BE2C (cell line): Measurements from ENCODE around the gene SUPT4H1.

Experiments
- DNase-seq: peaks from one replicate; pipeline ENCODE4 v3.0.0-alpha.2; 2020
- H3K27me3 ChIP-seq: fragments of 250-450 bp; sonication (Bioruptor Pico); 2 replicates; pipeline ENCODE4 v1.5.1; 2020; ENCODE audit warnings: mild to moderate bottlenecking
- H3K36me3 ChIP-seq: fragments of 250-450 bp; sonication (Bioruptor Pico); 2 replicates; pipeline ENCODE4 v1.5.1; 2020; ENCODE audit warnings: mild to moderate bottlenecking
- H3K4me1 ChIP-seq: fragments of 250-450 bp; sonication (Bioruptor Pico); 2 replicates; pipeline ENCODE4 v1.5.1; 2020
- H3K4me3 ChIP-seq: 2 replicates; pipeline ENCODE4 v1.5.1; 2011; ENCODE audit warnings: low read depth, low read length
- H3K9me3 ChIP-seq: fragments of 250-450 bp; sonication (Bioruptor Pico); 2 replicates; pipeline ENCODE4 v1.5.1; 2020
- TF ChIP-seq, protein P1 (sequence below): IDR thresholded peaks from 2 replicates; pipeline ENCODE4 v1.5.1; 2012; ENCODE audit warnings: mild to moderate bottlenecking, low read depth, low read length

The SUPT4H1 gene

DNA sequence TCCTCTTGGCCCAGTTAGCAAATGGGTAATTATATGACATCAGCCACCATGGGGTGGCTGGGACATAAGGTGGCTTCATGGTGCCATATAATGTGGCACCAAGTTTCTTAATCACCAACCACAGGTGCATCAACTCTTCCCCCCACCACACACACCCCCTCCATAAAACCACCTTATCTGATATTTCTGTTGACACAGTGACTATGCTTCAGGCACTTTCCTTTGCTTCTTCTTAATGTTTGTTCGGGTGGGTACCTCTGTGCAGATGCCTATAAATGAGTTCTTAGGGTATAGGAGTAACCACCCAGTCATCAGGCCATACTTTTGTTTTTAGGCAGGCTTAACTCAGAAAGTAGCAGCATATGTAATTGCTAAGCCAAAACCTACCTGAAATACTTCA lies 35.8 kb upstream of the SUPT4H1 start:
- Histone ChIP-seq H3K4me3 (no peak overlapping the region), H3K9me3 (no peaks in the 10 kb centered on the region), H3K27me3 (peaks cover 84% of the 10 kb centered on the region), H3K36me3 (no peaks in the 10 kb centered on the region), H3K4me1 (peaks cover 3% of the 10 kb centered on the region; the same call in 1 of the 2 replicates)
- TF ChIP-seq, protein P1, sequence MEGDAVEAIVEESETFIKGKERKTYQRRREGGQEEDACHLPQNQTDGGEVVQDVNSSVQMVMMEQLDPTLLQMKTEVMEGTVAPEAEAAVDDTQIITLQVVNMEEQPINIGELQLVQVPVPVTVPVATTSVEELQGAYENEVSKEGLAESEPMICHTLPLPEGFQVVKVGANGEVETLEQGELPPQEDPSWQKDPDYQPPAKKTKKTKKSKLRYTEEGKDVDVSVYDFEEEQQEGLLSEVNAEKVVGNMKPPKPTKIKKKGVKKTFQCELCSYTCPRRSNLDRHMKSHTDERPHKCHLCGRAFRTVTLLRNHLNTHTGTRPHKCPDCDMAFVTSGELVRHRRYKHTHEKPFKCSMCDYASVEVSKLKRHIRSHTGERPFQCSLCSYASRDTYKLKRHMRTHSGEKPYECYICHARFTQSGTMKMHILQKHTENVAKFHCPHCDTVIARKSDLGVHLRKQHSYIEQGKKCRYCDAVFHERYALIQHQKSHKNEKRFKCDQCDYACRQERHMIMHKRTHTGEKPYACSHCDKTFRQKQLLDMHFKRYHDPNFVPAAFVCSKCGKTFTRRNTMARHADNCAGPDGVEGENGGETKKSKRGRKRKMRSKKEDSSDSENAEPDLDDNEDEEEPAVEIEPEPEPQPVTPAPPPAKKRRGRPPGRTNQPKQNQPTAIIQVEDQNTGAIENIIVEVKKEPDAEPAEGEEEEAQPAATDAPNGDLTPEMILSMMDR = no peak
- DNase-seq = no peak

DNA sequence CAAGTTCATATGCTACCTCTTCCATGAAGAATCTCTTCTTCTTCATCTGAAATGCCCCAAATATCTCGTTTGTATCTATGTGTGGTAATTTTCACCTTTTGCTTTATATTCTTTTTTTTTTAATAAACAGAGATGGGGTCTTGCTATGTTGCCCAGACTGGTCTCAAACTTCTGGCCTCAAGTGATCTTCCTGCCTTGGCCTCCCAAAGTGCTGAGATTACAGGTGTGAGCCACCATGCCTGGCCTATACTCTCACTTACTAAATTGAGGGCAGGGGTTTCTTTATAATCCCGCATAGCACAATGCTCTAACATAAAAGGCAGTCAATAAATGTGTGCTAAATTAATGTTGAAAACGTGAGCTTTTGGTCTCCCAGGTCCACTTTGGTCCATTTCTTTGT lies 34.7 kb upstream of the SUPT4H1 start:
- TF ChIP-seq, protein P1 = no peak
- DNase-seq = no peak
- Histone ChIP-seq H3K4me3 (no peak overlapping the region), H3K4me1 (peaks cover 3% of the 10 kb centered on the region; the same call in 1 of the 2 replicates), H3K9me3 (no peaks in the 10 kb centered on the region), H3K27me3 (peaks cover 85% of the 10 kb centered on the region), H3K36me3 (no peaks in the 10 kb centered on the region)

DNA sequence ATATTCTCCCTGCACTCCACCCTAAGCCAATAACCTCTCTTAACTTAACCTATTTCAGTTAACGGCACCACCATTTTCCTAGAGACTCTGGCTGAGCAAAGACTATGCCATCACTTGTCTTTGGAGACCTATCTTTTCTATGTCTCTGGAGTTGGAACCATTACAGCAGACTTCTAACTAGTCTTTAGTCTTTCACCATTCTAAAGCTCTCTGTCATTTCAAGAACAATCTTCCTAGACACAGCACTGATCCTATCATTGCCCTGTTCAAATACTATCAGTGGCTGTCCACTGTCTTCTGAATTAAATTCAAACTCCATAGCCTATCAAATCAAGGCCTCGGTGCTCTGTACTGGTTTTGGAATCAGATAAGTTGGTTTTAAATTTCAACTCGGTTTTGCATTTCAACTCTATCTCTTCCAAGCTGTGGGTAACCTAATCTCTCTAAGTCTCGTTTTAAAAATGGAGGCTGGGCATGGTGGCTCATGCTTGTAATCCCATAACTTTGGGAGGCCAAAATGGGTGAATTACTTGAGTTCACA lies 33.4 kb upstream of the SUPT4H1 start:
- TF ChIP-seq, protein P1 = no peak
- no peaks in the 10 kb centered on the region for H3K36me3 ChIP-seq
- H3K27me3 ChIP-seq = peaks cover 82% of the 10 kb centered on the region
- no peak overlapping the region for H3K4me3 ChIP-seq
- no peak for DNase-seq
- H3K4me1 ChIP-seq = no peaks in the 10 kb centered on the region
- no peaks in the 10 kb centered on the region for H3K9me3 ChIP-seq

DNA sequence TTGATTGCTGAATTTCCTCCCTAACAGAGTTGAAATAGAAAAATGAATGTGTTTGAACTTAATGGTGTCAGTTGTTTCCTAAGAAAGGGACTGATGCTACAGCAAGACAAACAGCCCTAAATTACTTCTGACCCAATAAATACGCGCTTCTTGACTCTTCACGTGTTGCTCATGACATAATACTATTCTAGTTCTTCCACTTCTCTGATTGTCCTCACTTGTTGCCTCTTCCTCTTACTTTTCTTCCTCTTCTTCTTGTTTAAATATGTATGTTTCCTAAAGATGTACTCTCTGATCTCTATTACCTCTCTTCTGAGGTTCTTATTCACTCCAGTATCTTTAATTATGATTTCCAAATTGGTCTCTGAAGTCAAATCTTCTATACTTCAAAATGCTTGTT lies 32.9 kb upstream of the SUPT4H1 start:
- Histone ChIP-seq H3K9me3 (no peaks in the 10 kb centered on the region), H3K4me1 (no peaks in the 10 kb centered on the region), H3K27me3 (peaks cover 77% of the 10 kb centered on the region), H3K36me3 (no peaks in the 10 kb centered on the region), H3K4me3 (no peak overlapping the region)
- TF ChIP-seq, protein P1 = no peak
- no peak for DNase-seq

DNA sequence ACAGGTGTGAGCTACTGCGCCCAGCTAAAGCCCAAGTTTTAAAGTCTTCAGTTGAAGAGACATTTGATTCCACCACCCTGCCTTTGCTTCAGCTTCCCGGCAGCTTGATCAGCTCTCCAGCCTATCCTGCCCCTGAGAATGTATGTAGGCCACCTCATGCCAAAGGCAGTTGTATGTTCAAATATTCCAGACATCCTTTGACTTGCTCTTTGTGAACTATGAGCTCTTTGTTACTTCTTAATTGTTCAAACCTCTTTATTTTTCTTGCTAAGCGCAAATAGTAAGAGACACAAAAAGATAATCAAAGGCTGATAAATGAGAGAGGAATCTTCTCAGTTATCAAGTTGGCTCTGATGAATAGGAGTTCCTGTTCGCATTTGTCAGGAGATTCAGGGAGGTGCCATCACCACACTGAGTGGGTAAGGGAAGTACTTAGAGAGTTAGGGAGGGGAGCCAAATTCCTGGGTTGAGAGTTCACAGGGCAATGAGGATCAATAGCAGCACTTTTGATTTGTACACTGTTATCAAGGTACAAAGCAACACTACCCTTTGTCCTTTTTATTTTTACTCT lies 32.0 kb upstream of the SUPT4H1 start:
- TF ChIP-seq, protein P1 = no peak
- H3K4me1 ChIP-seq = no peaks in the 10 kb centered on the region
- no peak overlapping the region for H3K4me3 ChIP-seq
- H3K36me3 ChIP-seq = no peaks in the 10 kb centered on the region
- no peak for DNase-seq
- H3K27me3 ChIP-seq = peaks cover 72% of the 10 kb centered on the region
- no peaks in the 10 kb centered on the region for H3K9me3 ChIP-seq

DNA sequence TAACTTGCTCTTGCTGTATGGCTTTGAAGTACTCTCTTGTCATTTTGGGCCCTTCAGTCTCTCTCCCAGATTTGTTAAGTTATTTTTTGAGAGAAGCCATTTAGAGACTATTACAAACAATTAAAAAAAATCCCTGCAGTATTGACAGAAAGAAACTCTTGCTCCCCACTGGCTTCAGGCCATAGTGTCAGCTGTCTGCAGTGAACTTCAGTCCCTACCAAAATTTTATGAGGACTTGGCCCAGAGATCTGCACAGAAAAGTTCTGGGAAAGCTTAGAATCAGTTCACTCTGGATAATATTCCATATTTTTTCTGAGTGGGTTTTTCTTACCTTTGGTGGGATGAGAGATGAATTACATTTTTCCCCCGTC lies 30.9 kb upstream of the SUPT4H1 start:
- Histone ChIP-seq H3K36me3 (no peaks in the 10 kb centered on the region), H3K4me3 (no peak overlapping the region), H3K27me3 (peaks cover 71% of the 10 kb centered on the region), H3K9me3 (no peaks in the 10 kb centered on the region), H3K4me1 (no peaks in the 10 kb centered on the region)
- TF ChIP-seq, protein P1 = no peak
- no peak for DNase-seq
